PC-9 (cell line): Measurements from ENCODE around the gene ZFR2. TPM values are rescaled to one million over a fixed set of nuclear protein-coding genes. Genes with fewer than 3 reads are reported as not detected.

Experiments used
- BruUV-seq: library from RNA; stranded (reverse); fragments of 400-500 nt; replicated peaks from 2 replicates; lab custom pipeline; 2021; lab: Mats Ljungman, UMichigan
- CTCF ChIA-PET: fragments of 300-600 bp; sonication (Branson Sonifier 250); formaldehyde crosslinking; loops from one replicate; lab custom pipeline; 2022; ENCODE audit warnings: antibody characterized with exemption; lab: Charles Lee
- POLR2A ChIA-PET: fragments of 300-600 bp; sonication (Branson Sonifier 250); formaldehyde crosslinking; loops from one replicate; lab custom pipeline; 2022; ENCODE audit warnings: antibody characterized with exemption; ENCODE audit not compliant: unreplicated experiment; lab: Charles Lee
- DNase-seq, 2 experiments: peaks; one replicate each; pipeline versions ENCODE4 v3.0.0 to v3.0.0-alpha.2; 2015 to 2022; ENCODE audit warnings: mixed read lengths in 1 of 2
- H2AFZ ChIP-seq: fragments of 200-600 bp; sonication (generic); 2 replicates; pipeline ENCODE4 v1.8.1; 2017; ENCODE audit warnings: antibody characterized with exemption
- H3F3A ChIP-seq: fragments of 200-600 bp; sonication (generic); 2 replicates; pipeline ENCODE4 v1.8.1; 2017; ENCODE audit warnings: antibody characterized with exemption, mild to moderate bottlenecking, low read depth; ENCODE audit not compliant: insufficient read depth
- H3K27ac ChIP-seq: fragments of 200-600 bp; sonication (generic); 2 replicates; pipeline ENCODE4 v1.6.1; 2016; ENCODE audit warnings: mixed run types
- H3K27me3 ChIP-seq: fragments of 200-600 bp; sonication (generic); 2 replicates; pipeline ENCODE4 v1.6.1; 2016; ENCODE audit warnings: low read depth, mixed run types; ENCODE audit not compliant: insufficient read depth
- H3K36me3 ChIP-seq: fragments of 200-600 bp; sonication (generic); 2 replicates; pipeline ENCODE4 v1.6.1; 2016; ENCODE audit warnings: low read depth, mixed run types
- H3K4me1 ChIP-seq: fragments of 200-600 bp; sonication (generic); replicated peaks from 2 replicates; pipeline ENCODE4 v1.6.1; 2016; ENCODE audit warnings: mixed run types; ENCODE audit not compliant: insufficient read depth
- H3K4me2 ChIP-seq: fragments of 200-600 bp; sonication (generic); 2 replicates; pipeline ENCODE4 v1.6.1; 2017; ENCODE audit warnings: mixed run types
- H3K4me3 ChIP-seq: fragments of 200-600 bp; sonication (generic); 2 replicates; pipeline ENCODE4 v1.6.1; 2016; ENCODE audit warnings: mixed run types
- H3K79me2 ChIP-seq: fragments of 200-600 bp; sonication (generic); 2 replicates; pipeline ENCODE4 v1.6.1; 2017; ENCODE audit warnings: low read depth, mixed run types
- H3K9me2 ChIP-seq: fragments of 200-600 bp; sonication (generic); 2 replicates; pipeline ENCODE4 v1.8.1; 2017; ENCODE audit warnings: mild to moderate bottlenecking; ENCODE audit not compliant: insufficient read depth
- H3K9me3 ChIP-seq: fragments of 200-600 bp; sonication (generic); 2 replicates; pipeline ENCODE4 v1.8.1; 2016; ENCODE audit warnings: low read depth; ENCODE audit not compliant: insufficient read depth
- H4K20me1 ChIP-seq: fragments of 200-600 bp; sonication (generic); 2 replicates; pipeline ENCODE4 v1.8.1; 2017; ENCODE audit not compliant: insufficient read depth
- EZH2 ChIP-seq: fragments of 200-600 bp; sonication (generic); IDR thresholded peaks from 2 replicates; pipeline ENCODE4 v1.8.0; 2017; ENCODE audit warnings: antibody characterized with exemption, low read depth
- intact Hi-C: fragments of 100-400 bp; cut with micrococcal nuclease; formaldehyde crosslinking; loops from one replicate; pipeline ENCODE4 v1.10.0; 2022; ENCODE audit not compliant: unreplicated experiment
- total RNA-seq: library from RNA; stranded (reverse); gene quantifications from 2 replicates; pipeline ENCODE4 v1.2.3, GENCODE V29; 2021
- TF ChIP-seq, protein P1 (sequence below): fragments of 200-600 bp; sonication (generic); conservative IDR thresholded peaks from 2 replicates; pipeline ENCODE4 v1.6.1; 2017; ENCODE audit warnings: mixed run types, antibody characterized with exemption, mild to moderate bottlenecking, moderate library complexity

Gene ZFR2
- total RNA-seq, 1 experiment from 2014 or later: not detected

DNA sequence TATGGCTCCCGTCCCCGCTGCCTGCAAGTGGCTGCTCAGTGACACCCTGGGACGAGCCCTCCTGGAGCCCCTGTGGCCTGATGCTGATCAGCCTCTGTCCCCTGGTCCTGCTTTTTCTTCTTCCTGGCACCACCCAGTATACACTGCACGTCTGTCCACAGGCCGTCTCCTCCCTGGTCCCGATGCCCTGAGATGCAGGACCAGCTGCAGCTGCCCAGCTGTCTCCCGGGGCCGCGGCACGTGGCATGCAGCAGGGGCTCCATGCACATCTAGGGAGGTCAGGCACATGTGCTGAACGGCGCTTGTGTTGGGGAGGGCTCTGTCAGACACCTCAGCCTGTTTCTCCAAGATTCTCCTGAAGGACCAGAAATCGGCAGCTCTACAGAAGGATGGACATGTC lies 30.2 kb downstream of the ZFR2 start:
- Histone ChIP-seq H3K79me2 (no peaks in the 10 kb centered on the region), H3K27me3 (no peaks in the 10 kb centered on the region), H3K4me3 (no peak overlapping the region), H2AFZ (no peak overlapping the region), H3F3A (peaks cover 3% of the 10 kb centered on the region; the same call in 1 of the 2 replicates), H3K27ac (no peak overlapping the region), H3K36me3 (no peaks in the 10 kb centered on the region), H3K9me3 (no peaks in the 10 kb centered on the region), H3K4me2 (no peak overlapping the region), H4K20me1 (no peaks in the 10 kb centered on the region), H3K4me1 (no peaks in the 10 kb centered on the region), H3K9me2 (no peaks in the 10 kb centered on the region)
- ChIA-PET POLR2A (no interaction called here), CTCF (no interaction called here)
- DNase-seq: no peak
- BruUV-seq: no TSS peak
- no peak for TF ChIP-seq EZH2
- TF ChIP-seq, protein P1, sequence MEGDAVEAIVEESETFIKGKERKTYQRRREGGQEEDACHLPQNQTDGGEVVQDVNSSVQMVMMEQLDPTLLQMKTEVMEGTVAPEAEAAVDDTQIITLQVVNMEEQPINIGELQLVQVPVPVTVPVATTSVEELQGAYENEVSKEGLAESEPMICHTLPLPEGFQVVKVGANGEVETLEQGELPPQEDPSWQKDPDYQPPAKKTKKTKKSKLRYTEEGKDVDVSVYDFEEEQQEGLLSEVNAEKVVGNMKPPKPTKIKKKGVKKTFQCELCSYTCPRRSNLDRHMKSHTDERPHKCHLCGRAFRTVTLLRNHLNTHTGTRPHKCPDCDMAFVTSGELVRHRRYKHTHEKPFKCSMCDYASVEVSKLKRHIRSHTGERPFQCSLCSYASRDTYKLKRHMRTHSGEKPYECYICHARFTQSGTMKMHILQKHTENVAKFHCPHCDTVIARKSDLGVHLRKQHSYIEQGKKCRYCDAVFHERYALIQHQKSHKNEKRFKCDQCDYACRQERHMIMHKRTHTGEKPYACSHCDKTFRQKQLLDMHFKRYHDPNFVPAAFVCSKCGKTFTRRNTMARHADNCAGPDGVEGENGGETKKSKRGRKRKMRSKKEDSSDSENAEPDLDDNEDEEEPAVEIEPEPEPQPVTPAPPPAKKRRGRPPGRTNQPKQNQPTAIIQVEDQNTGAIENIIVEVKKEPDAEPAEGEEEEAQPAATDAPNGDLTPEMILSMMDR: no peak
- intact Hi-C loops: no loop called here

DNA sequence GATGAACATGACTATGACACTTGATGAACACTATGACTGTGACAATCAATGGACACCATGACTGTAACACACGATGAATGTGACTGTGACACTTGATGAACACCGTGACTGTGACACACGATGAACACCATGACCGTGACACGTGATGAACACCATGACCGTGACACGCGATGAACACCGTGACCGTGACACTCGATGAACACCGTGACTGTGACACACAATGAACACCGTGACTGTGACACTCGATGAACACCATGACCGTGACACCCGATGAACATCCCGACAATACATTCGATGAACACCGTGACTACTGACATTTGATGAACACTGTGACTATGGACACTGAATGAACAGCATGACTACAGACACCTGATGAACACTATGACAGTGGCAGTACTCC lies 30.9 kb downstream of the ZFR2 start:
- Histone ChIP-seq H3K27me3 (no peaks in the 10 kb centered on the region), H3K4me1 (no peaks in the 10 kb centered on the region), H3K4me3 (no peak overlapping the region), H3K36me3 (no peaks in the 10 kb centered on the region), H3K4me2 (no peak overlapping the region), H3K9me3 (no peaks in the 10 kb centered on the region), H3K9me2 (no peaks in the 10 kb centered on the region), H3K79me2 (no peaks in the 10 kb centered on the region), H3F3A (peaks cover 3% of the 10 kb centered on the region; the same call in 1 of the 2 replicates), H3K27ac (no peak overlapping the region), H4K20me1 (no peaks in the 10 kb centered on the region), H2AFZ (no peak overlapping the region)
- ChIA-PET CTCF (no interaction called here), POLR2A (no interaction called here)
- intact Hi-C loops: no loop called here
- DNase-seq: no peak
- no peak for TF ChIP-seq EZH2
- TF ChIP-seq, protein P1: no peak
- BruUV-seq: no TSS peak

DNA sequence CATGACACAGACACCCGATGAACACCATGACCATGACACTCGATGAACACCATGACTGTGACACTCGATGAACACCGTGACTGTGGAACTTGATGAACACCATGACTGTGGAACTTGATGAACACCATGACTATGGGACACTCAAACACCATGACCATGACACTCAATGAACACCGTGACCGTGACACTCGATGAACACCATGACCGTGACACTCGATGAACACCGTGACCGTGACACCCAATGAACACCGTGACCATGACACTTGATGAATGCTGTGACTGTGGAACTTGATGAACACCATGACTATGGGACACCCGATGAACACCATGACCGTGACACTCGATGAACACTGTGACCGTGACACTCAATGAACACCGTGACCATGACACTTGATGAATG lies 31.5 kb downstream of the ZFR2 start:
- H4K20me1 ChIP-seq: no peaks in the 10 kb centered on the region
- H3K4me2 ChIP-seq: no peak overlapping the region
- no peaks in the 10 kb centered on the region for H3K9me3 ChIP-seq
- no peaks in the 10 kb centered on the region for H3K9me2 ChIP-seq
- DNase-seq: no peak
- H2AFZ ChIP-seq: no peak overlapping the region
- no peaks in the 10 kb centered on the region for H3K27me3 ChIP-seq
- H3K27ac ChIP-seq: no peak overlapping the region
- H3K4me3 ChIP-seq: no peak overlapping the region
- POLR2A ChIA-PET: no interaction called here
- no peaks in the 10 kb centered on the region for H3K4me1 ChIP-seq
- H3K36me3 ChIP-seq: no peaks in the 10 kb centered on the region
- peaks cover 3% of the 10 kb centered on the region; the same call in 1 of the 2 replicates for H3F3A ChIP-seq
- CTCF ChIA-PET: no interaction called here
- intact Hi-C loops: no loop called here
- TF ChIP-seq, protein P1: no peak
- no peak for TF ChIP-seq EZH2
- no TSS peak for BruUV-seq
- H3K79me2 ChIP-seq: no peaks in the 10 kb centered on the region
